ENCODE results near the gene CHST3.

The CHST3 gene

DNA sequence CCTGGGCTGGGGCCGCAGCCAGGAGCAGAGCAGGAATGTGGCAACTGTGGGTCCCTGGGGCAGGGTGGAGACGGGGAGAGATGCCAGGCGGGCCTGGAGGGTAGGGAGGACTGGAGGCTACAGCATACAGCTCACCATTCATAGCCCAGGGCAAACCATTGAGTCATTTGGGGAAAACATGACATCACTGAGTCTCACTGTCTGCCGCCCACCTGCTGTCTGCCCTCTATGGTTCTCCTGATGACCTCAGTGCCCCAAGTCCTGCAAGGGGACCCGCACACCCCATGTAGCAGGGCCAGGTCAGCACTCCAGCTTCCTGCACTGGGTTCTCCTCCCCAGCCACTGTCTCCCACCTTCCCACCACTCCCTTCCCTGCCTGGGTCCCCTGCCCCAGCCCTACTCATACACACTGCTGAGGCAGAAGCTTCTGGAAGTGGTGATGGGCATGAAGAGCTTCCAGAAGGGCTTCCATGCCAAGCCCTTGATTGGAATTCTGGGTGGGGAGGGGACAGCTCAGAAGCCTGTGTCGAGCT lies 10.4 kb downstream of the CHST3 start:
- TF ChIP-seq RAD21 (IDR thresholded peaks at IDR 0.05; ENCODE audit: low read depth) (no peak), CREB1 (IDR thresholded peaks at IDR 0.05; ENCODE audit: low read depth) (no peak), NFIC (IDR thresholded peaks at IDR 0.05) (no peak), TAF1 (IDR thresholded peaks at IDR 0.05; ENCODE audit: low read depth) (no peak), ZBTB7A (IDR thresholded peaks at IDR 0.05; ENCODE audit: low read depth) (no peak), YY1 (IDR thresholded peaks at IDR 0.05; ENCODE audit: low read depth) (no peak)
- TF ChIP-seq, protein P1, sequence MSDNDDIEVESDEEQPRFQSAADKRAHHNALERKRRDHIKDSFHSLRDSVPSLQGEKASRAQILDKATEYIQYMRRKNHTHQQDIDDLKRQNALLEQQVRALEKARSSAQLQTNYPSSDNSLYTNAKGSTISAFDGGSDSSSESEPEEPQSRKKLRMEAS (IDR thresholded peaks at IDR 0.05): no peak

DNA sequence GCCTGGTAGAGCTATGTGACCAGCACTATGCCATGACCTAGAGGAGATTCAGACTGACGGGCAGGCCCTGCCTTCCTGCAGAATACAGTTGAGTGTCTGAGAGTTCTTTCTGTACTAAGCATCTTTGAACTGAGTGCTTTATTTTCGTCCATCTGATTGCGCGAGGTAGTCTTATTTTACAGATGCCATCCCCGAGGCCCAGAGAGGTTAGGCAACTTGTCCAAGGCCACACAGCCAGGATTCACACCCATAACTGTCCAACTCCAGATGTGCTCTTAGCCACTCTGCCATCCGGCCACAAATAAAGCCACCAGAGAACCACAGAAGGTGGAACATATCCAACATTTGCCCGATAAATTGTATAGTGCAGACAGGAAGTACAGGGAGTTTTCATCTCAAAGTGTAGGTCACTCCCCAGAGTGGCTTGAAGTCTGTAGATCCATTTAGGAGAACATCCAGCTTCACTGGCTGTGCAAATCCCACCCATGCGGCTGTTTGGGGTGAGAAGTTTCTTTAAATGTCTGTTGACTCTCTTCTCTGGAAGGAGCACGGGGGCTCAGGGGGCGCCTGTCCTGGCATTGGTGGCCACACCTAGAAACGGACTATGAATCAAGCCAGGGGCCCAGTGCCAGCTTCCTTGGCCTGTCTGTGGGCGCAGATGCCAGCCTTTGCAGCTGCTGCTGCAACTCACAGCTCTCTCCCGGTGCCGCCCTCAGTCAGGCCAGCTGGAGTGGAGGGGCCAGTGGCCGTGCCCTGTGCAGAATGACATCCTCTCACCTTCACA lies 11.1 kb downstream of the CHST3 start:
- TF ChIP-seq TCF12 (IDR thresholded peaks at IDR 0.05; ENCODE audit: low read depth) (no peak), FOXM1 (IDR thresholded peaks at IDR 0.05; ENCODE audit: borderline replicate concordance, low read depth) (no peak), TAF1 (IDR thresholded peaks at IDR 0.05; ENCODE audit: low read depth) (no peak), CEBPB (IDR thresholded peaks at IDR 0.05) (no peak), CREB1 (IDR thresholded peaks at IDR 0.05; ENCODE audit: low read depth) (no peak), YY1 (IDR thresholded peaks at IDR 0.05; ENCODE audit: low read depth) (no peak), EGR1 (IDR thresholded peaks at IDR 0.05) (no peak), NFIC (IDR thresholded peaks at IDR 0.05) (no peak), EP300 (IDR thresholded peaks at IDR 0.05; ENCODE audit: borderline replicate concordance) (no peak), ZBTB7A (IDR thresholded peaks at IDR 0.05; ENCODE audit: low read depth) (no peak)
- TF ChIP-seq, protein P2, sequence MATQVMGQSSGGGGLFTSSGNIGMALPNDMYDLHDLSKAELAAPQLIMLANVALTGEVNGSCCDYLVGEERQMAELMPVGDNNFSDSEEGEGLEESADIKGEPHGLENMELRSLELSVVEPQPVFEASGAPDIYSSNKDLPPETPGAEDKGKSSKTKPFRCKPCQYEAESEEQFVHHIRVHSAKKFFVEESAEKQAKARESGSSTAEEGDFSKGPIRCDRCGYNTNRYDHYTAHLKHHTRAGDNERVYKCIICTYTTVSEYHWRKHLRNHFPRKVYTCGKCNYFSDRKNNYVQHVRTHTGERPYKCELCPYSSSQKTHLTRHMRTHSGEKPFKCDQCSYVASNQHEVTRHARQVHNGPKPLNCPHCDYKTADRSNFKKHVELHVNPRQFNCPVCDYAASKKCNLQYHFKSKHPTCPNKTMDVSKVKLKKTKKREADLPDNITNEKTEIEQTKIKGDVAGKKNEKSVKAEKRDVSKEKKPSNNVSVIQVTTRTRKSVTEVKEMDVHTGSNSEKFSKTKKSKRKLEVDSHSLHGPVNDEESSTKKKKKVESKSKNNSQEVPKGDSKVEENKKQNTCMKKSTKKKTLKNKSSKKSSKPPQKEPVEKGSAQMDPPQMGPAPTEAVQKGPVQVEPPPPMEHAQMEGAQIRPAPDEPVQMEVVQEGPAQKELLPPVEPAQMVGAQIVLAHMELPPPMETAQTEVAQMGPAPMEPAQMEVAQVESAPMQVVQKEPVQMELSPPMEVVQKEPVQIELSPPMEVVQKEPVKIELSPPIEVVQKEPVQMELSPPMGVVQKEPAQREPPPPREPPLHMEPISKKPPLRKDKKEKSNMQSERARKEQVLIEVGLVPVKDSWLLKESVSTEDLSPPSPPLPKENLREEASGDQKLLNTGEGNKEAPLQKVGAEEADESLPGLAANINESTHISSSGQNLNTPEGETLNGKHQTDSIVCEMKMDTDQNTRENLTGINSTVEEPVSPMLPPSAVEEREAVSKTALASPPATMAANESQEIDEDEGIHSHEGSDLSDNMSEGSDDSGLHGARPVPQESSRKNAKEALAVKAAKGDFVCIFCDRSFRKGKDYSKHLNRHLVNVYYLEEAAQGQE (IDR thresholded peaks at IDR 0.05; ENCODE audit: low read depth): no peak
- TF ChIP-seq, protein P1 (IDR thresholded peaks at IDR 0.05): no peak

DNA sequence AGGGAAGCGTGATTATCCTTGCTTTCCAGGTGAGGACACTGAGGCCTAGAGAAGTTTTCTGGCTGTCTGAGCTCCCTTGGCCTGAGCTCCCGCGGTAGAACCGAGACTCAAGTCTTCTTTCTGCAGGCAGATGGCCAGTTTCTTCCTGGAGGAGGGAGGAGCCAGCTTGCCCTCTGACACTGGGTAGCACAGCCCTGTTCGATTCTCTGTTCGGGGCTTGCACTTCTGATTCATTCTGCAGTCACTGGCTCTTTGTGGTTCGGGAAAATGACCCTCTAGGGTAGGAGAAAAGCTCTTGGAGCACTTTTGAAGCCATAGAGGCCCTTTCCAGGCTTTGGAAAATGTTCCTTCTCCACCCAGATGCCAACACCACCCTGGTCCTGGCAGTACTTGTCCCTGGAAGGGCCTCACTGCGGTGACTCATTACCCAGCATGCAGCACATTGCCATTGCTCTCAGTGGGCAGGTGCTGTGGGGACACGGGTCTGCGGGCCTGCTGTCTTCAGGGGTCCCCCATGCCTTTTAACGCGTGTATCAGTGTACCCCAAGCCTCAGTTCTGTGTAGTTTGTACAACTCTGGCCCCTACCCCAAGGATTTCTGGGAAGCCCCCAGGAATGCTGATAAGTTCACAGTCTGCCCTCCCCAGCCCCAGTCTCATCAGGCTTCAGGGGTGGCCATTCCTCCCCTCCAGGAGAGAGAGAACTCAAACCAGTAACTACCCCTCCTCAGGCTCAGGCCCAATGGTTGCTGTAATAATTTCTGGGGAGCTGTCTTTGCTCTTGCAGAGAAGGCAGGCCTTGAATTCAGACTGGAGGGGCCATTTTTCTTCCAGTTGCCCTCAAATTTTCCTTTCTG lies 11.9 kb downstream of the CHST3 start:
- TF ChIP-seq EGR1 (IDR thresholded peaks at IDR 0.05) (no peak), TAF1 (IDR thresholded peaks at IDR 0.05; ENCODE audit: low read depth) (no peak), FOXM1 (IDR thresholded peaks at IDR 0.05; ENCODE audit: borderline replicate concordance, low read depth) (no peak), CREB1 (IDR thresholded peaks at IDR 0.05; ENCODE audit: low read depth) (no peak), TEAD4 (IDR thresholded peaks at IDR 0.05) (no peak), ZBTB7A (IDR thresholded peaks at IDR 0.05; ENCODE audit: low read depth) (no peak), YY1 (IDR thresholded peaks at IDR 0.05; ENCODE audit: low read depth) (no peak), CEBPB (IDR thresholded peaks at IDR 0.05) (no peak), EP300 (IDR thresholded peaks at IDR 0.05; ENCODE audit: borderline replicate concordance) (no peak), TCF12 (IDR thresholded peaks at IDR 0.05; ENCODE audit: low read depth) (no peak), NFIC (IDR thresholded peaks at IDR 0.05) (no peak)
- TF ChIP-seq, protein P2 (IDR thresholded peaks at IDR 0.05; ENCODE audit: low read depth): no peak
- TF ChIP-seq, protein P3, sequence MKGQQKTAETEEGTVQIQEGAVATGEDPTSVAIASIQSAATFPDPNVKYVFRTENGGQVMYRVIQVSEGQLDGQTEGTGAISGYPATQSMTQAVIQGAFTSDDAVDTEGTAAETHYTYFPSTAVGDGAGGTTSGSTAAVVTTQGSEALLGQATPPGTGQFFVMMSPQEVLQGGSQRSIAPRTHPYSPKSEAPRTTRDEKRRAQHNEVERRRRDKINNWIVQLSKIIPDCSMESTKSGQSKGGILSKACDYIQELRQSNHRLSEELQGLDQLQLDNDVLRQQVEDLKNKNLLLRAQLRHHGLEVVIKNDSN (IDR thresholded peaks at IDR 0.05): no peak
- TF ChIP-seq, protein P1 (IDR thresholded peaks at IDR 0.05): no peak

DNA sequence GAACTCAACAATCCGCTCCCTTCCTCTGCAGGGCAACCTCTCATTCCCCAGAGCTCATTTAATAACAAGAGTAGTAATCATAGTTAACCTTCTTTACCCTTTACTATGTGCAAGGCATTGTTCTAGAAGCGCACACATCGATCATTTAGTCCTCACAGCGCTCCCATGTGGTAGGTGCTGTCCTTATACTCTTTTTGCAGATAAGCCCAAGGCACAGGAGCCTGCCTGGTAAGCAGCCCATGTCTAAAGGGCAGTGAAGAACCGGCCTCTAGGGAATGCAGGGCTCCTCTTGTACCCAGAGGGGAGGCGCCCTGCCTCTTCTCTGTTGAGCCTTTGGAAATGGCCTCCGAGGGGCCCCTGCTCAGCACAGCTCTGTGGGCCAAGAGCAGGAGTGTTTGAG lies 14.3 kb downstream of the CHST3 start:
- no peak for TF ChIP-seq EP300 (IDR thresholded peaks at IDR 0.05; ENCODE audit: borderline replicate concordance)
- TF ChIP-seq NFIC (IDR thresholded peaks at IDR 0.05): no peak
- no peak for TF ChIP-seq RAD21 (IDR thresholded peaks at IDR 0.05; ENCODE audit: low read depth)
- no peak for TF ChIP-seq CEBPB (IDR thresholded peaks at IDR 0.05)
- TF ChIP-seq, protein P2 (IDR thresholded peaks at IDR 0.05; ENCODE audit: low read depth): no peak
